Esophagus mucosa (tissue), 1 donor: ENCODE results near the gene ORM1. TPM values are rescaled to one million over a fixed set of nuclear protein-coding genes. Genes with fewer than 3 reads are reported as not detected.
A peak's percentile ranks its signal among the peaks of the same experiment; 100 is the strongest.

Experiments used
- ATAC-seq: fragments of 200-7000 bp; cut with Tn5 transposase; one replicate; pipeline ENCODE4 v1.9.1; 2020
- total RNA-seq: library from RNA; stranded (reverse); gene quantifications from one replicate; pipeline ENCODE4 v1.2.4, GENCODE V29; 2023
- donor health status: DM: yes; HTN: yes; CAD: no.

Gene ORM1
- 1.6 TPM for total RNA-seq

- peak; percentile 8 for ATAC-seq
Measured at GRCh38 chr9:114322831-114323531, at the start of gene ORM1. Gene ORM1, plus strand, starts transcription at chr9:114323098. Its CDS starts 36 bp downstream, at chr9:114323134.

- ATAC-seq, result peak; percentile 86
Measured at GRCh38 chr9:114273461-114273881, 49.4 kb upstream of the ORM1 start.

GRCh38 chr9:114274217-114274616 is 48.7 kb upstream of the ORM1 start:
- ATAC-seq, result no peak

- ATAC-seq, result no peak
Measured at GRCh38 chr9:114275246-114276004, 47.5 kb upstream of the ORM1 start.

- ATAC-seq, result peak; percentile 27
Measured at GRCh38 chr9:114276908-114277821, 45.7 kb upstream of the ORM1 start.

GRCh38 chr9:114278356-114278755 is 44.5 kb upstream of the ORM1 start:
- ATAC-seq, result no peak

GRCh38 chr9:114278881-114279570 is 43.9 kb upstream of the ORM1 start:
- ATAC-seq, result peak; percentile 91

- ATAC-seq, result no peak
Measured at GRCh38 chr9:114279693-114280092, 43.2 kb upstream of the ORM1 start.

- no peak for ATAC-seq
Measured at GRCh38 chr9:114280636-114281472, 42.0 kb upstream of the ORM1 start.

GRCh38 chr9:114281473-114282103 is 41.3 kb upstream of the ORM1 start:
- ATAC-seq, result no peak

GRCh38 chr9:114282104-114282485 is 40.8 kb upstream of the ORM1 start:
- ATAC-seq, result no peak

- ATAC-seq, result no peak
Measured at GRCh38 chr9:114282507-114282906, 40.4 kb upstream of the ORM1 start.

- no peak for ATAC-seq
Measured at GRCh38 chr9:114282926-114283325, 40.0 kb upstream of the ORM1 start.

- no peak for ATAC-seq
Measured at GRCh38 chr9:114283551-114284111, 39.3 kb upstream of the ORM1 start.

GRCh38 chr9:114284316-114285060 is 38.4 kb upstream of the ORM1 start:
- no peak for ATAC-seq

GRCh38 chr9:114285166-114285867 is 37.6 kb upstream of the ORM1 start:
- ATAC-seq, result peak; percentile 25

- no peak for ATAC-seq
Measured at GRCh38 chr9:114286146-114286679, 36.7 kb upstream of the ORM1 start.

- ATAC-seq, result no peak
Measured at GRCh38 chr9:114287001-114287762, 35.7 kb upstream of the ORM1 start.
